GM12801 (cell line): Measurements from ENCODE around the gene ZNF440.

ENCODE experiments used
- TF ChIP-seq, protein P1 (sequence below): IDR thresholded peaks from one replicate; pipeline ENCODE4 v1.5.1; 2011; ENCODE audit warnings: control low read depth; ENCODE audit not compliant: insufficient read length; ENCODE audit errors: extremely low read depth

Gene ZNF440

DNA sequence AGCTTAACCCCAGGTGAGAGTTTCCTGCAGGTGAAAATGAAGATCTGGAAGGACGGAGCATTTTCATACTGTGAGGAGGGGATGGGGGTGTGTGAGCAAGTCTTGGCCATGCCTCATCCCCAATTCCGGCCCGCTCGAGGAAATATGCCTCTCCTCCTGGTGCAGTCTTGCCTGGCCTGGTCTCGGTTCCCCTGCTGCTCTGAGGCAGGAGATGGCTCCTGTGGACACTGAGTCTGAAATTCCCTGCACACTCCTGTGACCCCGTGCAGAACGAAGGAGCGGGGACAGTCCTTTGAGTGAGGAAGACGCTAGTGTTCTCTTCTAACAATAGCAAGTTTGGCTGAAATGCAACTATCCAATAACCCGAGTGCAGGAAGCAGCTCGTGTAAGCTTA is 34.1 kb downstream of the ZNF440 start:
- TF ChIP-seq, protein P1, sequence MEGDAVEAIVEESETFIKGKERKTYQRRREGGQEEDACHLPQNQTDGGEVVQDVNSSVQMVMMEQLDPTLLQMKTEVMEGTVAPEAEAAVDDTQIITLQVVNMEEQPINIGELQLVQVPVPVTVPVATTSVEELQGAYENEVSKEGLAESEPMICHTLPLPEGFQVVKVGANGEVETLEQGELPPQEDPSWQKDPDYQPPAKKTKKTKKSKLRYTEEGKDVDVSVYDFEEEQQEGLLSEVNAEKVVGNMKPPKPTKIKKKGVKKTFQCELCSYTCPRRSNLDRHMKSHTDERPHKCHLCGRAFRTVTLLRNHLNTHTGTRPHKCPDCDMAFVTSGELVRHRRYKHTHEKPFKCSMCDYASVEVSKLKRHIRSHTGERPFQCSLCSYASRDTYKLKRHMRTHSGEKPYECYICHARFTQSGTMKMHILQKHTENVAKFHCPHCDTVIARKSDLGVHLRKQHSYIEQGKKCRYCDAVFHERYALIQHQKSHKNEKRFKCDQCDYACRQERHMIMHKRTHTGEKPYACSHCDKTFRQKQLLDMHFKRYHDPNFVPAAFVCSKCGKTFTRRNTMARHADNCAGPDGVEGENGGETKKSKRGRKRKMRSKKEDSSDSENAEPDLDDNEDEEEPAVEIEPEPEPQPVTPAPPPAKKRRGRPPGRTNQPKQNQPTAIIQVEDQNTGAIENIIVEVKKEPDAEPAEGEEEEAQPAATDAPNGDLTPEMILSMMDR, result no peak

DNA sequence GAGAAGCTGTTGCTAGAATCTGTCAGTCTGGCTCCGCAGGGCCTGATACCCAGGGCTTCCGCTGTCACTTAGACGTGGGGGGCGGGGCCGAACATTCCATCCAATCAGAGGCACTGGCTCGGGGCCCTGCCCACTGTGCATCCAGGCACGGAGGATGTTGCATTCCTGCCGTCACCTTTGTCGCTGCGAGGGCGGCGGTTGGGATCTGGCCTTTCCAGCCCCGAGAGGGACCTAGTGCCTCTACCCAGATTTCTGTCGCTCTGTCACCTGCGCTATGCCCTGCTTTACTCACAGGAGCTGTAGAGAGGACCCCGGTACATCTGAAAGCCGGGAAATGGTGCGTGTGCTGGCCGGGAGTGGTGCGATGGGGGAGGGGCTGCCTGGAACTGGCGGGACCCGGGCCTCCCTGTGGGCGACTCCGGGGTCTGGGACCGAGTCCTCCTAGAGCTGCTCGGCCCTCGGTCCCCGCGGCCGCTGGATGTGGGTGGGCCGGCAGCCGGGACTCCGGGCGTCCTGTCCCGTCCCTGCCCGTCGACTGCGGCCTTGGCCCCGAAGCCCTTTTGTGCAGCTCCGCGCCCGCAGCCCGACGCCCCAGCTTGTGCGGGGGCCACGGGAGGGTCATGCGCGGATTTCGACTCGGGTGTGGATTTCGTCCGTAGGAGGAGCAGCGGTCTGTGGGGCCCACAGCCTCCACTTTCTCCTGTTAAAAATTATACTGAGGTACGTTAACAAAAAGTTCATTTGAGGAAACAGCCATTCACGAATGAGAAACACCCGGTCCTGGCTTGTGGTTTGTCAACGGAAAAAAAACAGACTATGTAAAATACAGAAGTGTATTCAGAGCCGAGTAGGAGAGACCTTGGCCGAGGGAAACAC is 34.8 kb downstream of the ZNF440 start, which contains the start of gene ZNF439:
ZNF439 (plus strand) TSS at position 133 of the 876 bp plus-strand sequence; CDS start at position 275, 142 bp downstream.
- TF ChIP-seq, protein P1, result no peak

DNA sequence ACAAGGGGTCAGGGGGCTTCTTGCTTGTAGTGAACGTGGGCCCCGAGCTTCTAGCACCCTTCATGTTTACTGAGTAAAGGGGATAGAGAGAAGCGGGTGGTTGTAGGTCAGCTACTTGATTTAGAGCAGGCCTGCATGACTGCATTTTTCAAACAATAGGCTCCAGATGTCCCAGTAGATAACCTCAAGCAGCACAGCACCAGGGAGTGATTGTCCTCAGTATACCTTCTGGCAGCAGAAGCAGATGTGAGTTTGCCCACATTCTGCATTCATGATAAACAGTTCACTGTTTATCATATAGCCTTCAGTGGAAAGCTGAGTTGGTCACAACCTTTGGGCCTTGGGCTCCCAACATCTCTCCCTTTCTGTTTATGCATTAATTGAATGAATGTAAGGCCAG is 39.3 kb downstream of the ZNF440 start:
- TF ChIP-seq, protein P1, result no peak

DNA sequence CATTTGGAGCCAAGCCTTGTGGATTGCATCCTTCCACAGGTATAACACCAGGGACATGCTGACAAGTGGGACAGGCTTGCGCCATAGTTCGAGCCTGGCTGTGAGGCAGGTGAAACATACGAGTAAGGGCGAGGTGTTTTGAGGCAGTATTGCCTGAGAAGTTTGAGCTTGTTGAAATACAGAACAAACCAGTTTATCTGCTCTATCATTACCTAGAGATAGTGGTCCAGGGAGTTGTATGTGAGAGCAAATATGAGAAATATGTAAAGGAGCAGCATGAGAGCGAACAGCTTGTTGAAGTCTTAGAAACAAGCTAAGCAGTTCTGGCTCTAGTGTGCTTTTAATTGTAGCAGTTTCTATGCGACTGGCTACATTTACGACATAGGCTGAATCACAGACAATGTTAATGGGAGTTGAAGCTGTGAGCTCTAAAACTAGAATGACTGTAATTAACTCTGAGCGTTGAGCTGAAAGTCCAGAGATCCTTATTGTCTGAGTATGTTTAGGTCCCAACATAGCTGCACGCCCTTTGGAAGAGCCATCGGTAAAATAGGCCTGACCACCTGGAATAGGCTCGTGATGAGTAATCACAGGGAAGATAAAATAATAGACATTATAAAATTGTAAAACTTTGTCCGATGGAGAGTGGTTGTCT is 42.6 kb downstream of the ZNF440 start:
- TF ChIP-seq, protein P1, result no peak

DNA sequence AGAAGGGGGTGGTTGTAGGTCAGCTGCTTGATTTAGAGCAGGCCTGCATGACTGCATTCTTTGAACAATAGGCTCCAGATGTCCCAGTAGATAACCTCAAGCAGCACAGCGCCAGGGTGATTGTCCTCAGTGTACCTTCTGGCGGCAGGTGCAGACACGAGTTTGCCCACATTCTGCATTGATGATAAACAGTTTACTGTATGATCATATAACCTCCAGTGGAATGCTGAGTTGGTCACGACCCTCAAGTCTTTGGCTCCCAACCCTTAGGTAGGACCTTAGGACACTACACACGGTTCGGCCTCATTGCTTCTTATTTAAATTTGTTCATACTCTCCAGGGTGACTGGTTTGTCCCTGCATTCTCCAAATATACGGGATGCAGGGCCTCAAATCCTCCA is 46.6 kb downstream of the ZNF440 start:
- TF ChIP-seq, protein P1, result no peak

DNA sequence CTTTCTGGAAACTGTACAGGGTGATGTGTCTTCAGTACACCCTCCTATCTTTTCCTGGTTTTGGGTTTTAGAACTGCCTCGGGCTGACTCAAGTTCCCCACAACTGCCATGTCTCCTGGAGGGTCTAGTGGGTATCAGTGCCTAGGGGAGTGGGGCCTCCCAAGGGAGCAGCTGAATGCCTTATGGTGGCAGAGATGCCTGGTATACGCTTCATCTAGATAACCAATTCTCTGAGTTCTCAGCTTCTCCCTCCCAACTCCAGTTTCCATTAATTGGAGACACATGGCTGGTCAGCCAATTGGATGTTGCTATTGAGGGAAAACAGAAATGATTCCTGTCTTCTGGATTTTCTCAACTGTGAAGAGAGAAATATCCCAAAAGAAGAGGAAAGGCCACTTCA is 47.2 kb downstream of the ZNF440 start:
- TF ChIP-seq, protein P1, result no peak

DNA sequence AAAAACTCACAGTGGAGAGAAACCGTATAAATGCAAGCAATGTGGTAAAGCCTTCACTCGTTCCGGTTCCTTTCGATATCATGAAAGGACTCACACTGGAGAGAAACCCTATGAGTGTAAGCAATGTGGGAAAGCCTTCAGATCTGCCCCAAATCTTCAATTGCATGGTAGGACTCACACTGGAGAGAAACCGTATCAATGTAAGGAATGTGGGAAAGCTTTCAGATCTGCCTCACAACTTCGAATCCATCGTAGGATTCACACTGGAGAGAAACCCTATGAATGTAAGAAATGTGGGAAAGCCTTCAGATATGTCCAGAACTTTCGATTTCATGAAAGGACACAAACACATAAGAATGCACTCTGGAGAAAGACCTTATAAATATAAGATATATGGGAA is 54.1 kb downstream of the ZNF440 start:
- TF ChIP-seq, protein P1, result no peak
